ENCODE data around the gene OOSP1.

- TF ChIP-seq CTCF (IDR thresholded peaks at IDR 0.05; ENCODE audit: insufficient read depth, low read length) (no peak), REST (IDR thresholded peaks at IDR 0.05; ENCODE audit: insufficient replicate concordance, low read depth) (no peak), GABPA (IDR thresholded peaks at IDR 0.05; ENCODE audit: low read depth) (no peak), POLR2AphosphoS5 (IDR thresholded peaks at IDR 0.05; ENCODE audit: low read depth) (no peak), SPI1 (IDR thresholded peaks at IDR 0.05; ENCODE audit: borderline replicate concordance, low read depth) (no peak)
Measured at GRCh38 chr11:59968395-59968783, 30.2 kb downstream of the OOSP1 start.
